ENCODE results near the gene CDC42BPB. TPM values are rescaled to one million over a fixed set of nuclear protein-coding genes. Genes with fewer than 3 reads are reported as not detected.

Gene CDC42BPB
- total RNA-seq, 1 experiment from 2014 or later, result 103 TPM

DNA sequence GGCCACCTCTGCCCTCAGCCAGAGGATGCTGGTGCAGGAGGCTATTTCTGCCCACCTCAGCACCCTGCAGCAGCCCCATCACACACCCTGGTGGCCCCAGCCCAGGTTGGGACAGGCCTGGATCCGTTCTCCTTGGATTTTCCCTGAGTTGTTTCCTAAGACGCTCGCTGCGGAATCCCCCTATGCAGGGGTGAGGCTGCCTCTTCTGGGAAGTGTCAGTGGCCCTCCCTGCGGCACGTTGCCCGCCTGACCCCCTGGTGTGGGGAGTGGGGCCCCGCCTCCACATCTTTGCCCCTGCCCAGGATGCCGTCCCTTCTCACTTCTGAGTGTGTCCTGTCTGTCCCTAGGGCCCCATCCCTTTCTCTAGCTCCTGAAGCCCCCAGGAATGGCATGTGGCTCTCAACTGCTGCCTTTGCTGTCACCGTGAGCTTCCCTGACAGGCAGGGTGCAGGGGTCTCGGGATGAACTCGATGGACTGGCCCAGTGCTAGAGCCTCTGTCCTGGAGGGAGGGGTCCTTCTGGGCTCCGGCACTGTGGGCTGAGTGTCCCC lies 36.6 kb upstream of the CDC42BPB start:
- Histone ChIP-seq H3K56ac (ENCODE audit: insufficient read length, low read depth, low read length) (no peak overlapping the region), H2BK20ac (ENCODE audit: low read depth, low read length, poor library complexity, severe bottlenecking) (no peak overlapping the region), H3K4me1 (ENCODE audit: insufficient read depth, low read length) (no peaks in the 10 kb centered on the region; the same call in 1 of the 2 replicates), H3K4me2 (ENCODE audit: insufficient read depth, insufficient read length, low read length) (no peak overlapping the region), H3K4ac (ENCODE audit: low read depth, low read length) (no peak overlapping the region), H2BK15ac (ENCODE audit: low read depth, low read length) (no peak overlapping the region), H3K23me2 (ENCODE audit: insufficient read length, low read depth, low read length, poor library complexity, severe bottlenecking) (peaks cover 4% of the 10 kb centered on the region), H2AK5ac (ENCODE audit: insufficient read length, low read length) (no peak overlapping the region), H3K23ac (ENCODE audit: insufficient read length, low read depth, low read length) (no peak overlapping the region), H2BK5ac (ENCODE audit: insufficient read length, low read length) (no peak overlapping the region), H3K27me3 (ENCODE audit: insufficient read depth, low read length) (no peaks in the 10 kb centered on the region; the same call in 1 of the 2 replicates), H2BK12ac (ENCODE audit: insufficient read length, low read depth, low read length) (no peak overlapping the region), H4K20me1 (ENCODE audit: control insufficient read depth, insufficient read depth, insufficient read length) (no peaks in the 10 kb centered on the region), H2BK120ac (ENCODE audit: low read depth, low read length, poor library complexity, severe bottlenecking) (no peak overlapping the region), H4K5ac (ENCODE audit: insufficient read length, low read depth, low read length) (no peak overlapping the region), H3K27ac (ENCODE audit: insufficient read length, low read depth, low read length) (no peak overlapping the region), H2AFZ (ENCODE audit: low read length) (no peak overlapping the region), H3K79me1 (ENCODE audit: insufficient read depth, low read depth, low read length, poor library complexity, severe bottlenecking) (no peaks in the 10 kb centered on the region), H4K8ac (replicated peaks; ENCODE audit: insufficient read length, low read depth, low read length) (no peak overlapping the region), H3K9me3 (ENCODE audit: control insufficient read depth, low read depth, low read length) (no peaks in the 10 kb centered on the region), H3K79me2 (ENCODE audit: insufficient read depth, low read length) (no peaks in the 10 kb centered on the region), H3K14ac (ENCODE audit: insufficient read depth, low read length) (no peak overlapping the region), H4K91ac (ENCODE audit: insufficient read length, low read depth, low read length) (no peak overlapping the region), H3K18ac (ENCODE audit: insufficient read length, low read depth, low read length) (no peak overlapping the region), H3K9ac (ENCODE audit: extremely low read depth, insufficient read length, low read length) (no peak overlapping the region), H3T11ph (ENCODE audit: low read length) (no peak overlapping the region)
- DNase-seq, result no peak
- Mint-ChIP-seq H3K4me3 (no peak overlapping the region), H3K4me1 (peaks cover 15 to 37% of the 10 kb centered on the region in 2 experiments), H3K36me3 (ENCODE audit: insufficient read depth in 1 of 3, low read depth in 3 of 3) (no peaks in the 10 kb centered on the region), H3K9me3 (no peaks in the 10 kb centered on the region), H3K27me3 (ENCODE audit: low read depth) (peaks cover 11% of the 10 kb centered on the region), H3K27ac (no peak overlapping the region)
- TF ChIP-seq, protein P1, sequence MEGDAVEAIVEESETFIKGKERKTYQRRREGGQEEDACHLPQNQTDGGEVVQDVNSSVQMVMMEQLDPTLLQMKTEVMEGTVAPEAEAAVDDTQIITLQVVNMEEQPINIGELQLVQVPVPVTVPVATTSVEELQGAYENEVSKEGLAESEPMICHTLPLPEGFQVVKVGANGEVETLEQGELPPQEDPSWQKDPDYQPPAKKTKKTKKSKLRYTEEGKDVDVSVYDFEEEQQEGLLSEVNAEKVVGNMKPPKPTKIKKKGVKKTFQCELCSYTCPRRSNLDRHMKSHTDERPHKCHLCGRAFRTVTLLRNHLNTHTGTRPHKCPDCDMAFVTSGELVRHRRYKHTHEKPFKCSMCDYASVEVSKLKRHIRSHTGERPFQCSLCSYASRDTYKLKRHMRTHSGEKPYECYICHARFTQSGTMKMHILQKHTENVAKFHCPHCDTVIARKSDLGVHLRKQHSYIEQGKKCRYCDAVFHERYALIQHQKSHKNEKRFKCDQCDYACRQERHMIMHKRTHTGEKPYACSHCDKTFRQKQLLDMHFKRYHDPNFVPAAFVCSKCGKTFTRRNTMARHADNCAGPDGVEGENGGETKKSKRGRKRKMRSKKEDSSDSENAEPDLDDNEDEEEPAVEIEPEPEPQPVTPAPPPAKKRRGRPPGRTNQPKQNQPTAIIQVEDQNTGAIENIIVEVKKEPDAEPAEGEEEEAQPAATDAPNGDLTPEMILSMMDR (conservative IDR thresholded peaks at IDR 0.05), result no peak
- WGBS (ENCODE audit: extremely low coverage, insufficient read length, low lambda C conversion rate), result no CpG with 5 or more reads among the region's 13 CpGs

All from H9 (cell line).